Psoas muscle (tissue), 8 donors: Measurements from ENCODE around the gene SETD2. TPM values are rescaled to one million over a fixed set of nuclear protein-coding genes. Genes with fewer than 3 reads are reported as not detected.

Experiments used
- ATAC-seq, 4 donors: fragments of 200-7000 bp; cut with Tn5 transposase; one replicate each; pipeline ENCODE4 v1.9.1; 2020; ENCODE audit warnings: moderate library complexity in 3 of 4, mild to moderate bottlenecking in 2 of 4
- DNase-seq, 2 donors: peaks; one replicate each; pipeline ENCODE4 v3.0.0-alpha.2; 2020
- H3K27ac ChIP-seq: fragments of 200-600 bp; one replicate; pipeline ENCODE4 v1.8.0; 2022
- H3K27me3 ChIP-seq, 3 donors: fragments of 200-600 bp in 1 of 3; one replicate each; pipeline versions ENCODE4 v1.6.1 to v1.8.0; 2013 to 2022; ENCODE audit warnings: low read length in 2 of 3, mild to moderate bottlenecking in 2 of 3, moderate library complexity in 1 of 3; ENCODE audit not compliant: insufficient read depth in 3 of 3
- H3K36me3 ChIP-seq, 2 donors: fragments of 200-600 bp in 1 of 2; one replicate each; pipeline versions ENCODE4 v1.6.1 to v1.8.0; 2013 to 2022; ENCODE audit warnings: low read depth in 1 of 2, mild to moderate bottlenecking in 1 of 2, moderate library complexity in 1 of 2; ENCODE audit not compliant: insufficient read depth in 1 of 2
- H3K4me1 ChIP-seq: fragments of 200-600 bp; one replicate; pipeline ENCODE4 v1.8.0; 2022
- H3K4me3 ChIP-seq: fragments of 200-600 bp; one replicate; pipeline ENCODE4 v1.8.0; 2022; ENCODE audit warnings: mild to moderate bottlenecking
- H3K9me3 ChIP-seq: fragments of 200-600 bp; one replicate; pipeline ENCODE4 v1.8.0; 2022
- CTCF ChIP-seq: fragments of 200-600 bp; IDR thresholded peaks from one replicate; pipeline ENCODE4 v1.8.0; 2022; ENCODE audit warnings: antibody characterized with exemption
- WGBS, 3 donors: extraction: QIAGEN DNeasy Blood & Tissue Kit; methylation state at CpG; one replicate each; pipeline versions ENCODE4 v1.1.6 to v1.1.7; 2013; 5-methylcytosine and 5-hydroxymethylcytosine counted together
- intact Hi-C, 2 donors: fragments of 100-400 bp; cut with DNase I; formaldehyde crosslinking; loops; one replicate each; pipeline versions ENCODE4 v1.11.0 to v1.14.2; 2022
- polyA plus RNA-seq, 3 donors: library from polyadenylated mRNA; stranded (reverse); fragments of 200-250 nt; gene quantifications; one replicate each; pipeline ENCODE4 v1.2.3, GENCODE V29; 2013
- total RNA-seq, 4 donors: library from RNA; stranded (reverse); fragmentation: NEBNext Ultra II Directional in 2 of 4; extraction: Animal tissue kit (Norgen Biotek cat#: 25700) in 2 of 4; gene quantifications; one replicate each; pipeline versions ENCODE4 v1.2.1 to v1.2.4, GENCODE V29; 2021 to 2023
- donor health status: healthy with polysubstance abuse.
- donor health status: DM: no; HTN: no; CAD: no; lungs with moderate emphysema.
- donor health status: Bipolar disorder and iron deficiency.
- donor health status: healthy.
- donor health status: DM: yes; HTN: yes; CAD: no.
- donor health status: DM: no; HTN: no; CAD: no.
- donor health status: DM: no; HTN: no; CAD: no.
- donor health status: DM: yes; HTN: yes; CAD: no.

SETD2 gene
- total and polyA plus RNA-seq, 7 donors: 10.1 to 38.1 (median 33.7) TPM

- Histone ChIP-seq H3K4me3 (no peak overlapping the region), H3K4me1 (no peaks in the 10 kb centered on the region), H3K36me3 (peaks cover 0 to 8% of the 10 kb centered on the region in 2 donors), H3K27me3 (no peaks in the 10 kb centered on the region), H3K27ac (no peak overlapping the region), H3K9me3 (no peaks in the 10 kb centered on the region)
- intact Hi-C loops: loop anchor here in 1 of 2 donors (10.0 kb wide), 1 partner anchor 287 kb away; the partner anchor contains the start of gene TMIE
- DNase-seq: peak in 1 of 2 donors; percentile 35
- ATAC-seq: no peak
- no peak for TF ChIP-seq CTCF
- 91 to 94% (median 94%) methylated on average over 16 of the region's 16 CpGs for WGBS, 3 donors
Measured at GRCh38 chr3:46991406-46992165, 172.3 kb downstream of the SETD2 start.

DNA sequence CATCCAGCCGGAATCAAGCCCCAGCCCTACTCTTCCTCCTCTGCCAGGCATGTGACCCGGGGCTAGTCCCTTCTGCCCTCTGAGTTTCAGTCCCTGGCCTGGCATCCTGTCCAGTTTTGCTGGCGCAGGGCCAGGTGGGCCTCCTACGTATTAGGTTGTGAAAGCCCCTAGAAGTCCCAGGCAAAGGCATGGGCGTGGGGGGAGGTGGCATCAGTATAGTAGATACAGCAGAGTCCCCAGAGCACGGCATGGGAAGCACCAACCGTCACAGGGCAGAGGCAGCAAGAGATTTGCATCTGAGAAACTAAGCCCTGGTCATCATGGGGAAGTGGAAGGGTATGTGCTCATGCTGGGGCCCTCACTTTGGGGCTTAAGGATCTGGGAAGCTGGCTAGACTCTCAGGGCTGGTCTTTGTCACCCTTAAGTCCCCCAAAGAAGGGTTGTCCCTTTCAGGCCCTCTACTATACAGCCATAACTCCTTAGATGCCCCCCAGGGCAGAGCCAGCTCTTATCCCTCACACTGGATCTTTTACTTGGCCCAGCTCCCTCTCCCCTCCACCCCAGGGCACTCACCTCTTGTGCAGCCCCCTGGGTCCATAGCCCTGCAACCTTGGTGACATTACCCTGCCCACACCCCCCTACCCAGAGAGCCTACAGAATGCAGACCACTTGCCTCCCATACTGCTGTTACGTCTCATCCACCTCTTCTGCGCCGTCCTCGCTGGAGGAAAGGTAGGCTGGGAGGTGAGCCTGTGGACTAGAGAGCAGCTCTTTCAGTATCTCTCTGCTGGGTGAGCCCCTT, 173.1 kb downstream of the SETD2 start:
- intact Hi-C loops: loop anchor here in 1 of 2 donors (10.0 kb wide), 1 partner anchor 286 kb away; the partner anchor contains the start of gene TMIE
- Histone ChIP-seq H3K4me1 (no peaks in the 10 kb centered on the region), H3K4me3 (no peak overlapping the region), H3K27me3 (no peaks in the 10 kb centered on the region), H3K36me3 (peaks cover 0 to 8% of the 10 kb centered on the region in 2 donors), H3K27ac (no peak overlapping the region), H3K9me3 (no peaks in the 10 kb centered on the region)
- 74 to 87% (median 76%) methylated on average over 11 of the region's 11 CpGs for WGBS, 3 donors
- ATAC-seq (no peak), DNase-seq (peak in 1 of 2 donors; percentile 61)
- TF ChIP-seq CTCF: no peak

GRCh38 chr3:46989146-46989810, 174.6 kb downstream of the SETD2 start:
- H3K9me3 ChIP-seq: no peaks in the 10 kb centered on the region
- H3K36me3 ChIP-seq: peaks cover 0 to 4% of the 10 kb centered on the region in 2 donors
- no peak overlapping the region for H3K27ac ChIP-seq
- peak in 1 of 2 donors; percentile 47 for DNase-seq
- intact Hi-C loops: no loop called here
- no peak for ATAC-seq
- H3K27me3 ChIP-seq: no peaks in the 10 kb centered on the region
- TF ChIP-seq CTCF: no peak
- WGBS, 3 donors: 86 to 91% (median 90%) methylated on average over 17 of the region's 17 CpGs
- H3K4me1 ChIP-seq: no peaks in the 10 kb centered on the region
- H3K4me3 ChIP-seq: no peak overlapping the region

DNA sequence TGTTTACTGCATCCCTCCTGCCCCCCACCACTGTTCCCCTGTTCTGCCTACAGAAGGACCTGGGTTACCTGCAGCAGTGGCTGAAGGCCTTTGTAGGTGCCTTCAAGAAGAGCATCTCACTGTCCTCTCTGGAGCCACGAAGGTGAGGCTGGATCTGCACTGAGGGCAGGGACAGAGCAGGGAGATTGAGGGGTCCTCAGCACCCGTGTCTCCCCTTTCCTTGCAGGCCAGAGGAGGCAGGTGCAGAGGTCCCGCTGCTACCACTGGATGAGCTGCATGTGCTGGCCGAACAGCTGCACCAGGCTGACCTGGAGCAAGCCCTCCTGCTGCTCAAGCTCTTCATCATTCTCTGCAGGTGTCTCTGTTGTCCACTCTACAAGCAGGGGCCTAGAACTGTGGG, 175.3 kb downstream of the SETD2 start:
- ATAC-seq (no peak), DNase-seq (peak in 1 of 2 donors; percentile 30)
- H3K36me3 ChIP-seq: peaks cover 0 to 4% of the 10 kb centered on the region in 2 donors
- 84 to 86% (median 86%) methylated on average over 4 of the region's 4 CpGs for WGBS, 3 donors
- H3K4me3 ChIP-seq: no peak overlapping the region
- H3K9me3 ChIP-seq: no peaks in the 10 kb centered on the region
- no peak overlapping the region for H3K27ac ChIP-seq
- no peaks in the 10 kb centered on the region for H3K4me1 ChIP-seq
- intact Hi-C loops: no loop called here
- H3K27me3 ChIP-seq: no peaks in the 10 kb centered on the region
- TF ChIP-seq CTCF: no peak
